CD14-positive monocyte (primary cell): ENCODE results near the gene ME3. TPM values are rescaled to one million over a fixed set of nuclear protein-coding genes. Genes with fewer than 3 reads are reported as not detected.

Experiments used
- DNase-seq, 3 donors: peaks; one replicate each; pipeline ENCODE4 v3.0.0-alpha.2; 2011 to 2022
- H2AFZ ChIP-seq: 2 replicates; pipeline ENCODE4 v1.6.0; 2012; ENCODE audit warnings: mild to moderate bottlenecking, low read depth, low read length, inconsistent platforms; ENCODE audit not compliant: insufficient read depth, poor library complexity, severe bottlenecking
- H3K27ac ChIP-seq, 2 donors: 1 replicate in 1 of 2; 2 replicates in 1 of 2; pipeline ENCODE4 v1.5.1; 2012 to 2013; ENCODE audit warnings: low read length in 2 of 2, control low read depth in 1 of 2, inconsistent platforms in 1 of 2, low read depth in 1 of 2, mild to moderate bottlenecking in 1 of 2
- H3K27me3 ChIP-seq, 2 donors: one replicate each; pipeline versions ENCODE4 v1.6.0 to v1.6.1; 2011 to 2013; ENCODE audit warnings: low read length in 2 of 2; ENCODE audit not compliant: control insufficient read depth in 2 of 2, insufficient read depth in 2 of 2
- H3K36me3 ChIP-seq, 2 donors: replicated peaks in 1 of 2; 1 replicate in 1 of 2; 2 replicates in 1 of 2; pipeline versions ENCODE4 v1.5.1 to v1.6.1; 2012 to 2013; ENCODE audit warnings: low read length in 2 of 2, control low read depth in 1 of 2, inconsistent platforms in 1 of 2, mild to moderate bottlenecking in 1 of 2; ENCODE audit not compliant: insufficient read depth in 2 of 2, control insufficient read depth in 1 of 2
- H3K4me1 ChIP-seq, 2 donors: 1 replicate in 1 of 2; 2 replicates in 1 of 2; pipeline versions ENCODE4 v1.5.1 to v1.6.1; 2012 to 2013; ENCODE audit warnings: low read length in 2 of 2, control low read depth in 1 of 2, inconsistent platforms in 1 of 2, mild to moderate bottlenecking in 1 of 2, moderate library complexity in 1 of 2; ENCODE audit not compliant: insufficient read depth in 2 of 2, control insufficient read depth in 1 of 2
- H3K4me2 ChIP-seq: replicated peaks from 2 replicates; pipeline ENCODE3; 2012; ENCODE audit warnings: low read length, moderate library complexity, mild to moderate bottlenecking; ENCODE audit not compliant: poor library complexity, severe bottlenecking; ENCODE audit errors: extremely low read depth
- H3K4me3 ChIP-seq, 3 experiments: fragments of 200-600 bp in 1 of 3; sonication (generic) in 1 of 3; replicated peaks in 1 of 3; 1 replicate in 2 of 3; 2 replicates in 1 of 3; pipeline ENCODE4 v1.5.1; 2011 to 2013; ENCODE audit warnings: low read length in 3 of 3, mild to moderate bottlenecking in 3 of 3, control low read depth in 2 of 3, low read depth in 2 of 3, inconsistent platforms in 1 of 3, moderate library complexity in 1 of 3
- H3K79me2 ChIP-seq: 2 replicates; pipeline ENCODE4 v1.6.0; 2012; ENCODE audit warnings: mild to moderate bottlenecking, control low read depth, inconsistent platforms, low read length, moderate library complexity; ENCODE audit not compliant: insufficient read depth
- H3K9ac ChIP-seq: 2 replicates; pipeline ENCODE4 v1.6.0; 2017; ENCODE audit warnings: low read length, mild to moderate bottlenecking; ENCODE audit not compliant: insufficient read depth, poor library complexity, severe bottlenecking
- H3K9me3 ChIP-seq, 2 donors: replicated peaks in 1 of 2; 1 replicate in 1 of 2; 2 replicates in 1 of 2; pipeline versions ENCODE4 v1.5.1 to v1.6.1; 2012 to 2013; ENCODE audit warnings: low read length in 2 of 2, control low read depth in 1 of 2; ENCODE audit not compliant: control insufficient read depth in 1 of 2, insufficient read depth in 1 of 2
- H4K20me1 ChIP-seq: 2 replicates; pipeline ENCODE4 v1.6.0; 2012; ENCODE audit warnings: mild to moderate bottlenecking, low read length, control low read depth, moderate library complexity; ENCODE audit not compliant: insufficient read depth
- H3K27ac Mint-ChIP-seq, 7 donors: one replicate each; pipeline ENCODE4 v1.8.0; 2020; ENCODE audit warnings: mild to moderate bottlenecking in 7 of 7, mixed read lengths in 7 of 7, moderate library complexity in 6 of 7, inconsistent platforms in 2 of 7
- H3K27me3 Mint-ChIP-seq, 3 donors: one replicate each; pipeline ENCODE4 v1.8.0; 2021 to 2022; ENCODE audit warnings: low read depth in 3 of 3, mild to moderate bottlenecking in 3 of 3, mixed read lengths in 3 of 3, moderate library complexity in 3 of 3, inconsistent platforms in 1 of 3
- H3K36me3 Mint-ChIP-seq, 2 donors: one replicate each; pipeline ENCODE4 v1.8.0; 2020; ENCODE audit warnings: mixed read lengths in 2 of 2, inconsistent platforms in 1 of 2, mild to moderate bottlenecking in 1 of 2
- H3K4me1 Mint-ChIP-seq: one replicate; pipeline ENCODE4 v1.8.0; 2020; ENCODE audit warnings: mild to moderate bottlenecking, mixed read lengths
- H3K4me3 Mint-ChIP-seq, 2 donors: one replicate each; pipeline ENCODE4 v1.8.0; 2020; ENCODE audit warnings: mild to moderate bottlenecking in 2 of 2, mixed read lengths in 2 of 2, moderate library complexity in 1 of 2
- H3K9me3 Mint-ChIP-seq, 7 donors: one replicate each; pipeline ENCODE4 v1.8.0; 2020 to 2022; ENCODE audit warnings: mixed read lengths in 7 of 7, mild to moderate bottlenecking in 6 of 7, moderate library complexity in 6 of 7, inconsistent platforms in 2 of 7
- WGBS: methylation state at CpG from one replicate; pipeline ENCODE4 v1.1.5; 2013; ENCODE audit warnings: missing lambda C conversion rate; ENCODE audit not compliant: insufficient coverage; 5-methylcytosine and 5-hydroxymethylcytosine counted together
- intact Hi-C, 2 donors: fragments of 100-400 bp; cut with micrococcal nuclease; formaldehyde crosslinking; loops; one replicate each; pipeline versions ENCODE4 v1.15.0 to v1.15.1; 2023
- polyA plus RNA-seq, 3 donors: library from polyadenylated mRNA; depleted of rRNA in 1 of 3; unstranded in 2 of 3; stranded (reverse) in 1 of 3; fragments of 300-500 nt in 2 of 3; fragments of >200 nt in 1 of 3; fragmentation: Illumina TruSeq in 2 of 3; gene quantifications; 1 replicate in 2 of 3; 2 replicates in 1 of 3; pipeline ENCODE4 v1.2.3, GENCODE V29; 2012 to 2021
- TF ChIP-seq, protein P1 (sequence below): fragments of 200-600 bp; IDR thresholded peaks from one replicate; pipeline ENCODE4 v1.8.0; 2022; ENCODE audit warnings: antibody characterized with exemption, mild to moderate bottlenecking

Gene ME3
- polyA plus RNA-seq, 3 donors: 0.31 to 3.0 (median 0.42) TPM

- H2AFZ ChIP-seq: no peak overlapping the region
- TF ChIP-seq, protein P1, sequence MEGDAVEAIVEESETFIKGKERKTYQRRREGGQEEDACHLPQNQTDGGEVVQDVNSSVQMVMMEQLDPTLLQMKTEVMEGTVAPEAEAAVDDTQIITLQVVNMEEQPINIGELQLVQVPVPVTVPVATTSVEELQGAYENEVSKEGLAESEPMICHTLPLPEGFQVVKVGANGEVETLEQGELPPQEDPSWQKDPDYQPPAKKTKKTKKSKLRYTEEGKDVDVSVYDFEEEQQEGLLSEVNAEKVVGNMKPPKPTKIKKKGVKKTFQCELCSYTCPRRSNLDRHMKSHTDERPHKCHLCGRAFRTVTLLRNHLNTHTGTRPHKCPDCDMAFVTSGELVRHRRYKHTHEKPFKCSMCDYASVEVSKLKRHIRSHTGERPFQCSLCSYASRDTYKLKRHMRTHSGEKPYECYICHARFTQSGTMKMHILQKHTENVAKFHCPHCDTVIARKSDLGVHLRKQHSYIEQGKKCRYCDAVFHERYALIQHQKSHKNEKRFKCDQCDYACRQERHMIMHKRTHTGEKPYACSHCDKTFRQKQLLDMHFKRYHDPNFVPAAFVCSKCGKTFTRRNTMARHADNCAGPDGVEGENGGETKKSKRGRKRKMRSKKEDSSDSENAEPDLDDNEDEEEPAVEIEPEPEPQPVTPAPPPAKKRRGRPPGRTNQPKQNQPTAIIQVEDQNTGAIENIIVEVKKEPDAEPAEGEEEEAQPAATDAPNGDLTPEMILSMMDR: no peak
- peaks cover 0 to 4% (median 0%) of the 10 kb centered on the region in 3 donors for H3K27me3 Mint-ChIP-seq
- intact Hi-C loops: no loop called here
- H3K27ac ChIP-seq: no peak overlapping the region
- H3K4me3 ChIP-seq: no peak overlapping the region
- DNase-seq: no peak
- WGBS: 100% methylated on average over 1 of the region's 1 CpG
- no peaks in the 10 kb centered on the region for H3K36me3 Mint-ChIP-seq
- H3K36me3 ChIP-seq: no peaks in the 10 kb centered on the region
- peaks cover 11% of the 10 kb centered on the region for H3K4me1 Mint-ChIP-seq
- H3K4me3 Mint-ChIP-seq: no peak overlapping the region
- H3K27me3 ChIP-seq: no peaks in the 10 kb centered on the region
- H3K9me3 Mint-ChIP-seq: no peaks in the 10 kb centered on the region
- H3K9ac ChIP-seq: no peak overlapping the region
- H3K79me2 ChIP-seq: no peaks in the 10 kb centered on the region
- peak overlapping the region in 1 of 7 donors; percentile 33 for H3K27ac Mint-ChIP-seq
- no peaks in the 10 kb centered on the region for H3K9me3 ChIP-seq
- H3K4me2 ChIP-seq: no peak overlapping the region
- no peaks in the 10 kb centered on the region for H4K20me1 ChIP-seq
- peaks cover 6 to 16% of the 10 kb centered on the region in 2 donors for H3K4me1 ChIP-seq
Measured at GRCh38 chr11:86686531-86686930, 14.1 kb upstream of the ME3 start.

- Histone ChIP-seq H3K9me3 (no peaks in the 10 kb centered on the region), H3K4me3 (no peak overlapping the region), H3K27me3 (no peaks in the 10 kb centered on the region), H3K79me2 (no peaks in the 10 kb centered on the region), H3K27ac (no peak overlapping the region), H2AFZ (no peak overlapping the region), H3K9ac (no peak overlapping the region), H4K20me1 (no peaks in the 10 kb centered on the region), H3K4me1 (no peaks in the 10 kb centered on the region), H3K36me3 (no peaks in the 10 kb centered on the region), H3K4me2 (no peak overlapping the region)
- peaks cover 0 to 2% (median 0%) of the 10 kb centered on the region in 7 donors for H3K9me3 Mint-ChIP-seq
- H3K27me3 Mint-ChIP-seq: peaks cover 0 to 3% (median 2%) of the 10 kb centered on the region in 3 donors
- H3K4me1 Mint-ChIP-seq: no peaks in the 10 kb centered on the region
- TF ChIP-seq, protein P1: no peak
- no CpG with 5 or more reads among the region's 2 CpGs for WGBS
- DNase-seq: no peak
- no peaks in the 10 kb centered on the region for H3K36me3 Mint-ChIP-seq
- H3K27ac Mint-ChIP-seq: no peak overlapping the region
- no peak overlapping the region for H3K4me3 Mint-ChIP-seq
- intact Hi-C loops: no loop called here
Measured at GRCh38 chr11:86681483-86681756, 9.0 kb upstream of the ME3 start.
